ENCODE results near the gene HEBP1.

GRCh38 chr12:12976366-12976765 lies 23.7 kb downstream of the HEBP1 start:
- TF ChIP-seq POLR2A (IDR thresholded peaks at IDR 0.05) (no peak), EP300 (IDR thresholded peaks at IDR 0.05) (no peak), POLR2AphosphoS5 (IDR thresholded peaks at IDR 0.05) (no peak)
- TF ChIP-seq, protein P1, sequence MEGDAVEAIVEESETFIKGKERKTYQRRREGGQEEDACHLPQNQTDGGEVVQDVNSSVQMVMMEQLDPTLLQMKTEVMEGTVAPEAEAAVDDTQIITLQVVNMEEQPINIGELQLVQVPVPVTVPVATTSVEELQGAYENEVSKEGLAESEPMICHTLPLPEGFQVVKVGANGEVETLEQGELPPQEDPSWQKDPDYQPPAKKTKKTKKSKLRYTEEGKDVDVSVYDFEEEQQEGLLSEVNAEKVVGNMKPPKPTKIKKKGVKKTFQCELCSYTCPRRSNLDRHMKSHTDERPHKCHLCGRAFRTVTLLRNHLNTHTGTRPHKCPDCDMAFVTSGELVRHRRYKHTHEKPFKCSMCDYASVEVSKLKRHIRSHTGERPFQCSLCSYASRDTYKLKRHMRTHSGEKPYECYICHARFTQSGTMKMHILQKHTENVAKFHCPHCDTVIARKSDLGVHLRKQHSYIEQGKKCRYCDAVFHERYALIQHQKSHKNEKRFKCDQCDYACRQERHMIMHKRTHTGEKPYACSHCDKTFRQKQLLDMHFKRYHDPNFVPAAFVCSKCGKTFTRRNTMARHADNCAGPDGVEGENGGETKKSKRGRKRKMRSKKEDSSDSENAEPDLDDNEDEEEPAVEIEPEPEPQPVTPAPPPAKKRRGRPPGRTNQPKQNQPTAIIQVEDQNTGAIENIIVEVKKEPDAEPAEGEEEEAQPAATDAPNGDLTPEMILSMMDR (IDR thresholded peaks at IDR 0.05) = no peak

Data from upper lobe of left lung (tissue), 4 donors.